Germinal center (tissue), 1 donor: ENCODE measurements around the gene SCLY.
A peak's percentile ranks its signal among the peaks of the same experiment; 100 is the strongest.
"Not testable (repeated sequence)": the region's sequence is repeated elsewhere in the genome, so short reads cannot be mapped to it uniquely, and the experiment has no call there.

Source experiments
- DNase-seq: peaks from one replicate; pipeline ENCODE4 v3.0.0; 2012; ENCODE audit warnings: mixed read lengths, low spot score

SCLY gene

DNA sequence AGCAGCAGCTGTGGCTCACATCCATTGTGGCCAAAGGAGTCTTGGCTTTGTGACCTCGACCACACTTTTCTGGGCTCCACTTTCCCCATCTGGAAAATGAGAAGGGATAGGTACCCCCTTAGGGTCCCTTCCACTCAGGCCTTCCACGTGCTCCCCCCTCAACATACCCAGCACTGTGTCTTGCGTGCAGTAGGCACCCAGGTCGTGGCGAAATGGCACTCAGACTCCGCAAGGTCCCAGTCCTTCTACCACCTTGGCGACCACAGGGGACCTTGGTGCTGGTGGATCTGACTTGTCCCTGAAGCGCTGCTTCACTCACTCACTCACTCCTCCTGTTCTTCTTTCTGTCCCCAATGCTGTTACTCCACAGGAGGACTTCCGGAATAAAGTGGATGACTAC is 19.9 kb upstream of the SCLY start:
- no peak for DNase-seq

- DNase-seq = no peak
Measured at GRCh38 chr2:238042090-238042489, 18.7 kb upstream of the SCLY start.

GRCh38 chr2:238042849-238043584 is 17.8 kb upstream of the SCLY start:
- DNase-seq = no peak

GRCh38 chr2:238043851-238044250 is 16.9 kb upstream of the SCLY start:
- DNase-seq = no peak

- DNase-seq = no peak
Measured at GRCh38 chr2:238045575-238045974, 15.2 kb upstream of the SCLY start.

DNA sequence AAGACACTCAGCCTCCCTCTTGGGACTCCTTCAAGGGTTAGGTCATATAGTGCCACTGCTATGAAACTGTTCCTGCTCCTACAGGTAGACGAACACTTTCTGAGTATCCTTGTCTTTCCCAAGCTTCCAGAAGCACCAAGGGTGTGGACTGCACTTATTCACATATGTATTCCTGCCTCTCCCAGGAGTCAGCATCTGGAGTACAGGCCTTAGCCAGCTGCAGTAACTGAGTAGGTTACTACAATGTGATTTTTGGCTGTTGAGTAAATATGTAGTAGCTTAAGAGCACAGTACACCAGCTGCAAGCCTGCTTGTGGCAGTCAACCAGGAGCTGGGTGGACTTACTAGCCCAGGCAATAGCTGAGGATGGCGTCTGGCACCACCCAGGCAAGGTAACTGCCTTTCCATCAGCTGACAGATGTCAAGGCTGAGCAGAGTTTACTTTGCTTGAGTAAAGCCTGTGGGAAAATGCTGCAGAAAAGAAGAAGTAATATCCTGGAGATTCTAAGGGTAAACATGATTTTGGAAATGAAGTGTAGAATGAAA is 14.0 kb upstream of the SCLY start:
- DNase-seq = no peak

DNA sequence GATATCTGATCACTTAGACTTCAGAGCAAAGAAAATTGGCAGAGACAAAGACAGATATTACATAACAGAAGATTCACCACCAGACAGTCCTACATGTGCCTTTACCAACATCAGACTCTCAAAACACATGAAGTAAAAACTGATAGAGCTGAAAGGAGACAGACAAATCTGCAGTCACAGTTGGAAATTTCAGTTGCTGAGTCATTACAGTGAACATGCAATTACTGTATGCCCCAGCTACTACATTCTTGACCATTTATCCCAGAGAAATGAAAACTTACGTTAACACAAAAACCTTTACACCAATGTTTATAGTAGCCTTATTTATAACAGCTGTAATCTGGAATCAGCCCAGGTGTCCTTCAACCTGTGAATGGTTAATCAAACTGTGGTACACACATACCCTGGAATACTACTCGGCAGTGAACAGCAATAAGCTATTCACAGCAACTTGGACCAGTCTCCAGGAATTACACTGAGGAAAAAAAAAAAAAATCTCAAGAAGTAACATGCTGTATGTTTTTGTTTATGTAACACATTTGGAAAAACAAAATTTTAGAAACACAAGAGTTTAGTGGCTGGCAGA is 7.5 kb upstream of the SCLY start:
- no peak for DNase-seq

DNA sequence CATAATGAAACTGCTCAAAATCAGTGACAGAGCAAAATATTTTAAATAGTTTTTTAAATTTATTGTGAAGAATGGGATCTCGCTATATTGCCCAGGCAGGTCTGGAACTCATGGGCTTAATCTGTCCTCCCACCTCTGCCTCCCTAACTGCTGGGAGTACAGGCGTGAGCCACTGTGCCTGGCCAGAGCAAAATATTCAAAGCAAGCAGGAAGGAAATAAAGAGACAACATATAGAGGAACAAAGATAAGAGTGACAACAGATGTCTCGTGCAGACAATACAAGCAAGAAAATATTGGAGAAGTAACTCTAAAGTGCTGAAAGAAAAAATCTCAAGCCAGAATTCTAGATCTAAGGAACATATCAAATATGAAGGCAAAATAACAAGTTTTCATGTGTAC is 5.0 kb upstream of the SCLY start:
- DNase-seq = no peak

DNA sequence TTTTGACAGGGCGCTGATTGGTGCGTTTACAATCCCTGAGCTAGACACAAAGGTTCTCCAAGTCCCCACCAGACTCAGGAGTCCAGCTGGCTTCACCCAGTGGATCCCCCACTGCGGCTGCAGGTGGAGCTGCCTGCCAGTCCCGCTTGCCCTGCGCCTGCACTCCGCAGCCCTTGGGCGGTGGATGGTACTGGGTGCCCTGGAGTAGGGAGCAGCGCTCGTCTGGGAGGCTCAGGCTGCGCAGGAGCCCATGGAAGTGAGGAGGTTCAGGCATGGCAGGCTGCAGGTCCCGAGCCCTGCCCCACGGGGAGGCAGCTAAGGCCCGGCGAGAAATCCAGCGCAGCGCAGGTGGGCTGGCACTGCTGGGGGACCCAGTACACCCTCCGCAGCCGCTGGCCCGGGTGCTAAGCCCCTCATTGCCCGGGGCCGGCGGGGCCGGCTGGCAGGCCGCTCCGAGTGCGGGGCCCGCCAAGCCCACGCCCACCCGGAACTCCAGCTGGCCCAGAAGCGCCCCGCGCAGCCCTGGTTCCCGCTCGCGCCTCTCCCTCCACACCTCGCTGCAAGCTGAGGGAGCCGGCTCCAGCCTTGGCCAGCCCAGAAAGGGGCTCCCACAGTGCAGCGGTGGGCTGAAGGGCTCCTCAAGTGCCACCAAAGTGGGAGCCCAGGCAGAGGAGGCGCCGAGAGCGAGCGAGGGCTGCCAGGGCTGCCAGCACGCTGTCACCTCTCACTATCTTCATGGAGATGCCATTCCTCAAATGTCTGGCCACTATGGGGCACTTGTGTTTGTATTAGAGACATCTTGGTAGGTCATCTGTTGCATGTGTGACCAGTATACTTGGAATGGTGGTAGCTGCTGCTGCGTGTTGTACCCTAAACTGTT is 2.9 kb upstream of the SCLY start:
- DNase-seq = not testable (repeated sequence)

DNA sequence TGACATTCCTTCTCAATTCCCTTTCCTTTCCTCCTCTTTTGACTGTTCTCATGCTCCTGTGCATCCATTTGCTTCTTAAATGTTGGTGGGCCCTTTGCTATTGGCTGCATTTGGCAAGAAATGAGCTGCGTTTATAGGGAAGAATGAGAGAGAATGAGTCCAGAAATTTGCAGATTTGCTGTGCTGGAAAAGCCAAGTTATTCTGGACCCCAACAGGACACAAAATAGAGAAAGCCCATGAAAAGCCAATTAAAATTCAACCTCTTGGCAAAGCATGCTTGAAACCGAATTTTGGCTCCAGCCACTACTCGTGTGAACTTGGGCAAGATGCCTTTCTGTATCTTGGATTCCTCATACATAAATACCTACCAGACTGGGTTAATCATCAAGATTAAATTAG is 1.3 kb upstream of the SCLY start:
- DNase-seq = no peak

- no peak for DNase-seq
Measured at GRCh38 chr2:238060096-238060541, 682 bp upstream of the SCLY start.

DNA sequence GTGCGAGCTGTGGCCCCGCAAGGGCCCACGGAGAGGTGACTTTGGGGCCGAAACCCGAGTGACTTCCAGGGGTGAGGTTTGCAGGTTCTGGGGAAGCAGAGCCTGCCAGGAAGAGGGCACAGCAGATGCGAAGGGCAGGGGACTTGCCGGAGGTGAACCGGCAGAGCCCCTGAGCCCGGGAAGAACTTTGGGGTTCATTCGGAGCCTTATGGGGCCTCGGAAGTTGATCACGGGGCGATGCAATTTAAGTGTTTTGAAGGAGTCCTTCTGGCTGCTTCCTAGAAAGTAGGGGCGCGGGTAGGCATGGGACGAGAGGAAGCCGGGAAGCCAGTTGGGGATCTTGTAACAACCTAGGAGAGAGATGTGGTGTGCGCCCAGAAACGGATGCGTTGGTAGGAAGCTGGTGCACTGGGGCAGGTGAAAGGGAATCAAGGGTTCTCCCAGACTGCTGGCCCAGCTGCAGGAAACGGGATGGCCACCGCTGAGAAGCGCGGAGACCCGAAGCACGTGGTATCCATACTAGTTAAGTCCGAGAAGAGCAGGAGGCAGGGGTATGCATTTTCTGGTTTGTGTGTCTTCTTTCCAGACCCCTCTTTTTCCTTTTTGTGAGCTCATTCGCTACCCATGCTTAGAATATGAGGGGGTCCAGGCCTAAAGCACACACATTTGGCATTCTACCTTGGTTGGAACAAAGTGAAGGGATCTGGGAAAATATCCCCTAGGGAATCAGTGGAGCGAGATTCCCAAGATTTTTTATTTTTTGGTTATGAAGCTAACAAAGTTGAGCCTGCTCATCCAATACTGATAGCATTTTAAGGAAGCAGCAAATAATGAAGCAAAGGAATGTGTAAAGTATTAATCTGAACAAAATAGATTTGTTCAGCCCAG is 758 bp downstream of the SCLY start:
- DNase-seq = peak; percentile 37

GRCh38 chr2:238063414-238064189 is 2.8 kb downstream of the SCLY start:
- no peak for DNase-seq

DNA sequence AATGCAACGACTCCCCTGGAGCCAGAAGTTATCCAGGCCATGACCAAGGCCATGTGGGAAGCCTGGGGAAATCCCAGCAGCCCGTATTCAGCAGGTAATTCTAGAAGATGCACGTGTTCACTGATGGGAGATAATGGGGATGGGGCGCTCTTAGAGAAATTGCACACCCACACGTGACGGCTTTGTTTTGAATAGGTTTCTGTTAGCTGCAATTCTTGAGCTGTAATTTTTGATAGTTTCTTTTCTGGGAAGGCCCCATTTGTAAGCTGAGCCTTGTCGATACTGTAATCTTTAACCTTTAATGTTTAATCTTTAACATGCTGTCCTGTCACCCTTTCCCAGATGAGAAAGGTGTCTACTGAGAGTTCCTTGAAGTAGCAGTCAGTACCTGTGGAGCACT is 3.6 kb downstream of the SCLY start:
- DNase-seq = no peak

DNA sequence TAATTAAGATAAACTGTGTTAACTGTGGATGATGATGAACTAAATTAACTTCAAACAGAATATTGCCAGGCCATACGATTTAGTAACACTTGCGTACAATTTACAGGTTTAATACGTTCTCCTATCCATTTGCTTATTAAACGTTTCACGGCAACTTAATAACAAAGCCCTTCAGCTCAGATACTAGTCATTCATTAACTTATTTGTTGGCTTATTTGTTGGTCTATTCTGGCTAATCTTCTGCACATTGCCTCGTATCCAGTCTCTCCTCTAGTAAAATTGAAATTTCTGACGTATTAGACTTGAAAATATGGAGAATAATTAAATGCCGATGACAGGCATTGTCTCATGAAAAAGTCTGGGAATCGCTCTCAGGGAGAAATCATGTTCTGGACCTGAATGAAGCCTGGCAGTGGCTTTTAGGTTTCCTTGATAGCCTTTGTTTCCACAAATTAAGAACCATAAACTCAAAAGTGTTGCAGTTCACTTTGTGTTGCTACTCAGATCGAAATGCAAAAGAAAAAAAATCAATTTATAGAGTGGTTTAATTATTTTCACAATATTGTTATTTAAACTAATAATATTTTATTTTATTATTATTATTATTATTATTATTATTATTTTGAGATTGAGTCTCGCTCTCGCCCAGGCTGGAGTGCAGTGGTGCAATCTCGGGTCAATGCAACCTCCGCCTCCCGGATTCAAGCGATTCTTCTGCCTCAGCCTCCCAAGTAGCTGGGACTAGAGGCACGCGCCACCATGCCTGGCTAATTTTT is 4.5 kb downstream of the SCLY start:
- DNase-seq = no peak

GRCh38 chr2:238066218-238066617 is 5.4 kb downstream of the SCLY start:
- DNase-seq = no peak

DNA sequence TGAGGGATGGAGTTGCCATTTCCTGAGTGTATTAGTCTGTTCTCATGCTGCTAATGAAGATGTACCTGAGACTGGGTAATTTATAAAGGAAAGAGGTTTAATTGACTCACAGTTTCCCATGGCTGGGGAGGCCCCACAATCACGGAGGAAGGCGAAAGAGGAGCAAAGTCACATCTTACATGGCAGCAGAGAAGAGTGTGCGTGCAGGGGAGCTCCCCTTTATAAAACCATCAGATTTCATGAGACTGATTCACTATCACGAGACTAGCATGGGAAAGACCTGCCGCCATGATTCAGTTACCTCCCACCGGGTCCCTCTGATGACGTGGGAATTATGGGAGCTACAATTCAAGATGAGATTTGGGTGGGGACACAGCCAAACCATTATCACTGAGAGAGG is 5.9 kb downstream of the SCLY start:
- DNase-seq = not testable (repeated sequence)

DNA sequence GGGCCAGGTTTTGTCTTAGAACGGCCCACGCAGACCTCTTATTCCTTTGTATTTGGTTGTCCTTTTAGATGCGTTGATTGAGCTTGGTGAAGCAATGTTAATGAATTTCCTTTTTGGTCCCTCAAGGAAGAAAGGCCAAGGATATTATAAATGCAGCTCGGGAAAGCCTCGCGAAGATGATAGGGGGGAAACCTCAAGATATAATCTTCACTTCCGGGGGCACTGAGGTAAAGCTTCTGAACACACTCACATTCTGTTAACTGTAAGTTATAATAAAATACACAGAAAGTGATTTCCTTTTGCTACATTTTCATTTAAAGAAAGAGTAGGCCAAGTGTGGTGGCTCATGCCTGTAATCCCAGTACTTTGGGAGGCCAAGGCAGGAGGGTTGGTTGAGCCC is 7.1 kb downstream of the SCLY start:
- no peak for DNase-seq

- DNase-seq = no peak
Measured at GRCh38 chr2:238069021-238069709, 8.4 kb downstream of the SCLY start.
